Trophoblast cell (in vitro differentiated cells and primary cell): ENCODE results near the gene DNAJC17.

Experiments
- DNase-seq, 2 donors: peaks; one replicate each; pipeline ENCODE4 v3.0.0-alpha.2; 2016
- H2AFZ ChIP-seq: 2 replicates; pipeline ENCODE4 v1.6.1; 2013; ENCODE audit warnings: low read length, moderate library complexity, mild to moderate bottlenecking; ENCODE audit not compliant: insufficient read depth, poor library complexity
- H2AK5ac ChIP-seq: 2 replicates; pipeline ENCODE4 v1.6.1; 2013; ENCODE audit warnings: mild to moderate bottlenecking, low read length
- H2BK120ac ChIP-seq: 2 replicates; pipeline ENCODE4 v1.6.1; 2013; ENCODE audit warnings: low read length, mild to moderate bottlenecking, moderate library complexity; ENCODE audit not compliant: insufficient read depth, poor library complexity
- H2BK12ac ChIP-seq: 2 replicates; pipeline ENCODE4 v1.6.1; 2013; ENCODE audit warnings: mild to moderate bottlenecking, low read length, moderate library complexity
- H2BK5ac ChIP-seq: 2 replicates; pipeline ENCODE4 v1.6.1; 2013; ENCODE audit warnings: low read length, low read depth, moderate library complexity, mild to moderate bottlenecking; ENCODE audit not compliant: poor library complexity
- H3K14ac ChIP-seq: 2 replicates; pipeline ENCODE4 v1.6.1; 2013; ENCODE audit warnings: mild to moderate bottlenecking, low read length
- H3K18ac ChIP-seq: 2 replicates; pipeline ENCODE4 v1.6.1; 2013; ENCODE audit warnings: mild to moderate bottlenecking, low read length
- H3K23ac ChIP-seq: 2 replicates; pipeline ENCODE4 v1.6.1; 2013; ENCODE audit warnings: low read length
- H3K27ac ChIP-seq: 2 replicates; pipeline ENCODE4 v1.5.1; 2013; ENCODE audit warnings: low read depth, mild to moderate bottlenecking, inconsistent platforms, low read length, moderate library complexity
- H3K27me3 ChIP-seq: 2 replicates; pipeline ENCODE4 v1.6.1; 2013; ENCODE audit warnings: inconsistent platforms, mild to moderate bottlenecking, low read length, moderate library complexity; ENCODE audit not compliant: insufficient read depth
- H3K36me3 ChIP-seq, 2 experiments: 1 replicate in 1 of 2; 2 replicates in 1 of 2; pipeline ENCODE4 v1.6.1; 2013; ENCODE audit warnings: low read length in 2 of 2, mild to moderate bottlenecking in 2 of 2, moderate library complexity in 1 of 2; ENCODE audit not compliant: insufficient read depth in 2 of 2, control insufficient read depth in 1 of 2
- H3K4ac ChIP-seq: 2 replicates; pipeline ENCODE4 v1.6.1; 2013; ENCODE audit warnings: low read depth, mild to moderate bottlenecking, low read length, moderate library complexity
- H3K4me1 ChIP-seq, 2 experiments: 1 replicate in 1 of 2; 2 replicates in 1 of 2; pipeline ENCODE4 v1.6.1; 2013; ENCODE audit warnings: low read length in 2 of 2, mild to moderate bottlenecking in 2 of 2, moderate library complexity in 1 of 2; ENCODE audit not compliant: insufficient read depth in 2 of 2, control insufficient read depth in 1 of 2
- H3K4me2 ChIP-seq: 2 replicates; pipeline ENCODE4 v1.6.1; 2013; ENCODE audit warnings: inconsistent platforms, mild to moderate bottlenecking, low read length, moderate library complexity
- H3K4me3 ChIP-seq: 2 replicates; pipeline ENCODE4 v1.5.1; 2013; ENCODE audit warnings: mild to moderate bottlenecking, low read depth, low read length, inconsistent platforms
- H3K79me1 ChIP-seq: one replicate; pipeline ENCODE4 v1.6.1; 2013; ENCODE audit warnings: low read length
- H3K79me2 ChIP-seq: 2 replicates; pipeline ENCODE4 v1.6.1; 2013; ENCODE audit warnings: low read length, mild to moderate bottlenecking; ENCODE audit not compliant: control insufficient read depth, insufficient read depth, poor library complexity
- H3K9ac ChIP-seq: 2 replicates; pipeline ENCODE4 v1.6.1; 2013; ENCODE audit warnings: mild to moderate bottlenecking, low read length
- H3K9me3 ChIP-seq: 2 replicates; pipeline ENCODE4 v1.6.1; 2013; ENCODE audit warnings: low read depth, mild to moderate bottlenecking, control low read depth, inconsistent platforms, low read length; ENCODE audit not compliant: insufficient read depth
- H4K12ac ChIP-seq: 2 replicates; pipeline ENCODE4 v1.6.1; 2013; ENCODE audit warnings: low read depth, mild to moderate bottlenecking, low read length, moderate library complexity
- H4K8ac ChIP-seq: 2 replicates; pipeline ENCODE4 v1.6.1; 2013; ENCODE audit warnings: low read depth, mild to moderate bottlenecking, low read length, moderate library complexity
- H4K91ac ChIP-seq: one replicate; pipeline ENCODE4 v1.6.1; 2013; ENCODE audit warnings: low read depth, mild to moderate bottlenecking, low read length, moderate library complexity
- WGBS: extraction: QIAGEN DNeasy Blood & Tissue Kit; methylation state at CpG from one replicate; pipeline ENCODE4 v1.1.7; 2013; ENCODE audit warnings: missing lambda C conversion rate; ENCODE audit not compliant: insufficient read length, insufficient coverage; ENCODE audit errors: extremely low coverage; 5-methylcytosine and 5-hydroxymethylcytosine counted together

Gene DNAJC17

GRCh38 chr15:40789999-40790398 lies 17.3 kb downstream of the DNAJC17 start:
- Histone ChIP-seq H2AFZ (no peak overlapping the region), H3K4me2 (no peak overlapping the region), H3K23ac (no peak overlapping the region), H3K14ac (no peak overlapping the region), H3K9me3 (no peaks in the 10 kb centered on the region), H2AK5ac (no peak overlapping the region), H3K79me2 (no peaks in the 10 kb centered on the region), H3K18ac (no peak overlapping the region), H3K4ac (no peak overlapping the region), H4K91ac (no peak overlapping the region), H4K12ac (no peak overlapping the region), H3K9ac (no peak overlapping the region), H3K36me3 (peaks cover 0 to 4% of the 10 kb centered on the region in 2 experiments), H3K79me1 (no peaks in the 10 kb centered on the region), H3K27ac (no peak overlapping the region), H3K4me3 (no peak overlapping the region), H2BK12ac (no peak overlapping the region), H3K27me3 (no peaks in the 10 kb centered on the region), H4K8ac (no peak overlapping the region), H2BK120ac (no peak overlapping the region), H3K4me1 (peaks cover 15 to 17% of the 10 kb centered on the region in 2 experiments), H2BK5ac (no peak overlapping the region)
- WGBS: no CpG with 5 or more reads among the region's 8 CpGs
- DNase-seq: no peak

- Histone ChIP-seq H3K23ac (no peak overlapping the region), H3K9ac (no peak overlapping the region), H3K4me3 (no peak overlapping the region), H3K4me1 (peaks cover 15 to 17% of the 10 kb centered on the region in 2 experiments), H4K12ac (no peak overlapping the region), H3K79me2 (no peaks in the 10 kb centered on the region), H2BK120ac (no peak overlapping the region), H4K91ac (no peak overlapping the region), H3K9me3 (no peaks in the 10 kb centered on the region), H3K27ac (no peak overlapping the region), H3K4me2 (no peak overlapping the region), H4K8ac (no peak overlapping the region), H3K79me1 (no peaks in the 10 kb centered on the region), H2AFZ (no peak overlapping the region), H3K4ac (peak overlapping the region; percentile 15), H3K18ac (no peak overlapping the region), H2BK5ac (no peak overlapping the region), H3K14ac (no peak overlapping the region), H3K27me3 (no peaks in the 10 kb centered on the region), H2AK5ac (peak overlapping the region; percentile 35), H3K36me3 (peaks cover 0 to 4% of the 10 kb centered on the region in 2 experiments), H2BK12ac (no peak overlapping the region)
- no CpG with 5 or more reads among the region's 5 CpGs for WGBS
- no peak for DNase-seq
Measured at GRCh38 chr15:40789119-40789518, 18.2 kb downstream of the DNAJC17 start.

GRCh38 chr15:40787991-40788390 lies 19.3 kb downstream of the DNAJC17 start:
- no peak overlapping the region for H3K4me3 ChIP-seq
- no peak overlapping the region for H2BK120ac ChIP-seq
- H3K4me1 ChIP-seq: peaks cover 15 to 17% of the 10 kb centered on the region in 2 experiments
- peak overlapping the region; percentile 32 for H3K27ac ChIP-seq
- H3K18ac ChIP-seq: no peak overlapping the region
- no peaks in the 10 kb centered on the region for H3K9me3 ChIP-seq
- H3K9ac ChIP-seq: no peak overlapping the region
- no peaks in the 10 kb centered on the region for H3K27me3 ChIP-seq
- H4K91ac ChIP-seq: no peak overlapping the region
- H3K79me1 ChIP-seq: no peaks in the 10 kb centered on the region
- H3K23ac ChIP-seq: no peak overlapping the region
- no peak overlapping the region for H2BK5ac ChIP-seq
- peaks cover 0 to 4% of the 10 kb centered on the region in 2 experiments for H3K36me3 ChIP-seq
- no peaks in the 10 kb centered on the region for H3K79me2 ChIP-seq
- no peak overlapping the region for H3K14ac ChIP-seq
- peak overlapping the region; percentile 18 for H2AK5ac ChIP-seq
- WGBS: no CpG with 5 or more reads among the region's 6 CpGs
- H4K8ac ChIP-seq: no peak overlapping the region
- no peak overlapping the region for H3K4me2 ChIP-seq
- H2BK12ac ChIP-seq: peak overlapping the region; percentile 15
- no peak for DNase-seq
- H2AFZ ChIP-seq: no peak overlapping the region
- no peak overlapping the region for H3K4ac ChIP-seq
- H4K12ac ChIP-seq: no peak overlapping the region

- H3K4me2 ChIP-seq: peak overlapping the region; percentile 30
- no peak overlapping the region for H2AFZ ChIP-seq
- peaks cover 0 to 4% of the 10 kb centered on the region in 2 experiments for H3K36me3 ChIP-seq
- H3K18ac ChIP-seq: no peak overlapping the region
- no CpG with 5 or more reads among the region's 4 CpGs for WGBS
- H3K27me3 ChIP-seq: no peaks in the 10 kb centered on the region
- no peak overlapping the region for H2BK5ac ChIP-seq
- no peak overlapping the region for H3K9ac ChIP-seq
- DNase-seq: peak; percentile 48 to 56
- no peak overlapping the region for H3K14ac ChIP-seq
- no peak overlapping the region for H4K8ac ChIP-seq
- no peak overlapping the region for H2BK120ac ChIP-seq
- peaks cover 15 to 17% of the 10 kb centered on the region in 2 experiments for H3K4me1 ChIP-seq
- no peak overlapping the region for H4K91ac ChIP-seq
- H3K79me1 ChIP-seq: no peaks in the 10 kb centered on the region
- no peak overlapping the region for H2AK5ac ChIP-seq
- no peak overlapping the region for H3K4me3 ChIP-seq
- no peak overlapping the region for H4K12ac ChIP-seq
- H3K27ac ChIP-seq: no peak overlapping the region
- H3K79me2 ChIP-seq: no peaks in the 10 kb centered on the region
- H3K4ac ChIP-seq: no peak overlapping the region
- no peak overlapping the region for H3K23ac ChIP-seq
- H2BK12ac ChIP-seq: no peak overlapping the region
- H3K9me3 ChIP-seq: no peaks in the 10 kb centered on the region
Measured at GRCh38 chr15:40787344-40787841, 19.9 kb downstream of the DNAJC17 start.
